Epithelial cell of proximal tubule (primary cell): ENCODE measurements around the gene FHL5. TPM values are rescaled to one million over a fixed set of nuclear protein-coding genes. Genes with fewer than 3 reads are reported as not detected.
"Not testable (repeated sequence)": the region's sequence is repeated elsewhere in the genome, so short reads cannot be mapped to it uniquely, and the experiment has no call there.

Experiments
- DNase-seq: peaks from one replicate; pipeline ENCODE4 v3.0.0-alpha.2; 2011; ENCODE audit warnings: low read depth
- H3K4me3 ChIP-seq: 2 replicates; pipeline ENCODE4 v1.5.1; 2011; ENCODE audit warnings: low read depth, mild to moderate bottlenecking, low read length
- total RNA-seq: library from RNA; depleted of rRNA; stranded (reverse); fragments of >200 nt; gene quantifications from 2 replicates; pipeline ENCODE4 v1.2.3, GENCODE V29; 2015
- TF ChIP-seq, protein P1 (sequence below): conservative IDR thresholded peaks from 2 replicates; pipeline ENCODE4 v1.5.1; 2012; ENCODE audit warnings: low read depth, mild to moderate bottlenecking, low read length

FHL5 gene
- total RNA-seq, 1 donor from 2014 or later = not detected

DNA sequence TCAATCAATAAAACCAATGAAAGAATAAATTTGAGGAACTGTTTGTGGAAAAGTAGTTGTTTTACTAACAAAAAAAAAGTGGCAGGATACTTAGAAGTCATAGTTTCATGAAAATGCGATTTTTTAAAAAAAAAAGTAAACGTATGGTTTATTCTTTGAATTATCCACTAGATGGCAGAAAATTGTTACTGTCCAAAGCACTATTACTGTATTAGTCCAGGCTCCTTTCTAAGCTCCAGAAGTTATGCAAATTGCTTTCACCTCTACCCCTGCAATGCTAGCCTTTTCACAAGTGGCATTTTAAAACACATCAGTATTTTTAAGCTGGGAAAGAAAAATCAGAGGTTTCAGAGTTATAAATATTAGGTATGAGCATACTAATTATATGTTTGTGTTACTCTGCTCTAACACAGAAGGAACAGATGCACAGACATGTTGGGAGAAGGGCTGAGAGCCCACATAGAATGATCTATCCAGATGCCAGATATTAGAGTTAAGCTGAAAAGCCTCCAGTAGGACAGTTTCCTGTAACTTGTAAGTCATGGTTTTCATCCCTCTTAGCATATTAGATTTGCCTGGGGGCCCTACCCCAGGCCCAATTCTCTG lies 63.9 kb downstream of the FHL5 start:
- peak; percentile 13 for DNase-seq
- TF ChIP-seq, protein P1, sequence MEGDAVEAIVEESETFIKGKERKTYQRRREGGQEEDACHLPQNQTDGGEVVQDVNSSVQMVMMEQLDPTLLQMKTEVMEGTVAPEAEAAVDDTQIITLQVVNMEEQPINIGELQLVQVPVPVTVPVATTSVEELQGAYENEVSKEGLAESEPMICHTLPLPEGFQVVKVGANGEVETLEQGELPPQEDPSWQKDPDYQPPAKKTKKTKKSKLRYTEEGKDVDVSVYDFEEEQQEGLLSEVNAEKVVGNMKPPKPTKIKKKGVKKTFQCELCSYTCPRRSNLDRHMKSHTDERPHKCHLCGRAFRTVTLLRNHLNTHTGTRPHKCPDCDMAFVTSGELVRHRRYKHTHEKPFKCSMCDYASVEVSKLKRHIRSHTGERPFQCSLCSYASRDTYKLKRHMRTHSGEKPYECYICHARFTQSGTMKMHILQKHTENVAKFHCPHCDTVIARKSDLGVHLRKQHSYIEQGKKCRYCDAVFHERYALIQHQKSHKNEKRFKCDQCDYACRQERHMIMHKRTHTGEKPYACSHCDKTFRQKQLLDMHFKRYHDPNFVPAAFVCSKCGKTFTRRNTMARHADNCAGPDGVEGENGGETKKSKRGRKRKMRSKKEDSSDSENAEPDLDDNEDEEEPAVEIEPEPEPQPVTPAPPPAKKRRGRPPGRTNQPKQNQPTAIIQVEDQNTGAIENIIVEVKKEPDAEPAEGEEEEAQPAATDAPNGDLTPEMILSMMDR = peak; percentile 41
- no peak overlapping the region for H3K4me3 ChIP-seq

DNA sequence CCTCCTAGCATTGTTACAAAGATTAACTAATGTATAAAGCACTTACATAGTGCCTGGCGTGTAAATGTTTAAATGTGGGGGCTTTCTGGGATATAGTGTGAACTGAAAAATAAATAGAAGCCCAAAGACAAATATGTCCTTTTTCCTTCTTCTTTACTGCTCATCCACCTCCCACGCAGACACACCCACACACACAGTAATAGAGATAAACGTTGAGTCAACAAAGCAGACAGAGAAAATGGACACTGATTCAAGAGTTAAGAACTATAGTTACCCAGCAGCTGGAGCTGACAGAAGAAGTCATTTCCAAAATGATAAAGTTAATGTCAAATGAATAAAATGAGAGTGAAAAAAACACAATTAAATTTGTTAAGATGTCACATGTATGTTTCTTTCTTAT lies 68.3 kb downstream of the FHL5 start:
- DNase-seq = no peak
- no peak overlapping the region for H3K4me3 ChIP-seq
- TF ChIP-seq, protein P1 = no peak

DNA sequence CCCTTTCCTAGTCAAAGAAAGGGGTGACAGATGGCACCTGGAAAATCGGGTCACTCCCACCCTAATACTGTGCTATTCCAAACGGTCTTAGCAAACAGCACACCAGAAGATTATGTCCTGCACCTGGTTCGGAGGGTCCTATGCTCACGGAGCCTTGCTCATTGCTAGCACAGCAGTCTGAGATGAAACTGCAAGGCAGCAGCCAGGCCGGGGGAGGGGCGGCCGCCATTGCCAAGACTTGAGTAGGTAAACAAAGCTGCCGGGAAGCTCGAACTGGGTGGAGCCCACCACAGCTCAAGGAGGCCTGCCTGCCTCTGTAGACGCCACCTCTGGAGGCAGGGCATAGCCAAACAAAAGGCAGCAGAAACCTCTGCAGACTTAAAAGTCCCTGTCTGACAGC lies 75.1 kb downstream of the FHL5 start:
- DNase-seq, H3K4me3 ChIP-seq: not testable (repeated sequence)

DNA sequence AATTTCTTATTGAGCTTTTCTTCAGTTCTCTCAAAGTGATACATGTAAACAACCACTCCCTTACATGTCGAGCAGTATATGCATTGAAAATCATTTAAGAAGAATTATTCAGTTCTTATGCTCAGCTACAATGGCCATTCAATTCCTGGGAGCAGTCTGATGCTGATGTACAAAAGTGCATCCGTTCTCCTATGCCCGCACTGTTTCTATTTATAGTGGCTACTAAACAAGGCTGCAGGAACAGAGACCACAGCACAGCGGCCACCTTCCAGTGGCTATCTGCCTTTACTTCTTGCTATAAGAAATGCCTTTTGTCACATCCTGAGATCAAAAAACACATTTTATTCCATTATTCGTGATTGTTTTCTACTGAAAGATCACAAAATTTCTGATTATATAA lies 82.2 kb downstream of the FHL5 start:
- no peak for DNase-seq
- TF ChIP-seq, protein P1 = no peak
- H3K4me3 ChIP-seq = no peak overlapping the region

DNA sequence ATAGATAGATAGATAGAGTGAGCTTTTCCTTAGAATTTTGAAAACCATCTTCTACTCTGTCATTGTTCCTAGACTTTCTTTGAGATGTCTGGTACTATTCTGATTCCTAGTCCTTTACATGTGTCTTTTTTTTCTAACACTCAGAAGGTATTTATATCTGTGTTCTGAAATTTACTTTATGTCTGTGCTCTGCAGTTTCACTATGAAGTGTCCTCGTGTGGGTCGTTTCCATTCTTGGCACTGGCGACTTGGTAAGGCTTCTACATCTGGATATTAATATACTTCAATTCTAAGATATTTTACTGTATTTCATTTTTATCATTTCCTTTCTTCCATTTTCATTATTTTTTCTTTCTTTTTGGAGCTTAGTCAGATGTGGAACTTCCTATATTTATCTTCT lies 87.0 kb downstream of the FHL5 start:
- H3K4me3 ChIP-seq = no peak overlapping the region
- TF ChIP-seq, protein P1 = no peak
- no peak for DNase-seq

DNA sequence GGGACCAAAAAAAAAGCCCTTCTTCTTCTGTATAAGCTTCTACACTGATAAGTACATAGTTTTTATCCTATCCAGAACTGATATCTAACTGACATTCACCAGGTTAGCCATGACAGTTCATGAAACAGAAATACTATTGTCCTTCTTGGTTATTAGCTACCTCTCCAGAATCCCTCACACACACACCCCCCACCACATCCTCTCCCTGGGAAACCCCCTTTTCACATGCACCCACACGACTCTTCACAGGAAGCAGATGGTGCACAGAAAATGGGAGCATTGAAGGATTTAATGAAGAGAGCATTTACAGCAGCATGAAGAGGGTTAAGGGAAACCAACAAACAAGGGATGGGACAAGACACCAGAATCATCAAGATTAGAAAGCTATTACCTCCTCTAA lies 88.9 kb downstream of the FHL5 start:
- TF ChIP-seq, protein P1 = no peak
- no peak for DNase-seq
- no peak overlapping the region for H3K4me3 ChIP-seq

DNA sequence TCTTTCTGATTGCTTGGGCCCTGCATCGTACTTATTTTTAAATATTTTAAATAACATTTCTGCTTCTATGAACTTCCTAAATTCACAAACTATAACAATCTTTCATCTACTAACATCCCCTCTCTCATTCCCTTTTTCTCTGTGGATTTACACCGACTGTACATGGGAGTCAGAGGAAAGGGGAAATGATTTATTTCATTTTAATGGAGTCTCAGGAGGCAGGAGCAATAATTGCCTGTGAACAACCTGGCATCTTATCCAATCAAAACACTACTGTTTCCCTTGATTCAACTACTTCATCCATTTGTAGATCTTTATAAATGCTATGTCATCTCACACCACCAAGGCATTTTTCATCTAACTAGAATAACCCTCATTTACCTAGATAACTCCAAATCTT lies 89.6 kb downstream of the FHL5 start:
- TF ChIP-seq, protein P1 = no peak
- no peak overlapping the region for H3K4me3 ChIP-seq
- no peak for DNase-seq
